A549 (cell line): Measurements from ENCODE around the gene CCDC43.

ENCODE experiments used
- FOSL2 ChIP-seq, 2 experiments: fragments of 450-650 bp in 1 of 2; fragments of >200 bp in 1 of 2; sonication (Bioruptor Twin) in 1 of 2; formaldehyde crosslinking; IDR thresholded peaks; 2 replicates each; pipeline versions ENCODE4 v1.5.0 to v1.6.1; 2016 to 2020; ENCODE audit warnings: mild to moderate bottlenecking in 1 of 2, moderate library complexity in 1 of 2
- JUNB ChIP-seq: fragments of >200 bp; sonication (Bioruptor Twin); formaldehyde crosslinking; IDR thresholded peaks from 2 replicates; pipeline ENCODE4 v1.6.1; 2016
- NPAS2 ChIP-seq: fragments of 250-450 bp; sonication (Bioruptor Pico); IDR thresholded peaks from 2 replicates; pipeline ENCODE4 v1.8.0; 2022; ENCODE audit warnings: mild to moderate bottlenecking, moderate library complexity, borderline replicate concordance
- POLR2A ChIP-seq: IDR thresholded peaks from 2 replicates; pipeline ENCODE4 v1.6.1; 2012; ENCODE audit warnings: mild to moderate bottlenecking, low read length
- POLR2AphosphoS2 ChIP-seq: conservative IDR thresholded peaks from 2 replicates; pipeline ENCODE4 v1.6.1; 2012; ENCODE audit warnings: low read length, improper control_type of control experiment, inconsistent platforms
- RAD21 ChIP-seq, 2 experiments: fragments of >200 bp in 1 of 2; sonication (Bioruptor Twin) in 1 of 2; formaldehyde crosslinking in 1 of 2; IDR thresholded peaks in 1 of 2; conservative IDR thresholded peaks in 1 of 2; 2 replicates in 1 of 2; 3 replicates in 1 of 2; pipeline ENCODE4 v1.6.1; 2012 to 2018; ENCODE audit warnings: inconsistent platforms in 1 of 2
- ZNF302 ChIP-seq: fragments of 250-450 bp; sonication (Bioruptor Pico); IDR thresholded peaks from 2 replicates; pipeline ENCODE4 v1.9.0; 2021; ENCODE audit warnings: inconsistent platforms, mild to moderate bottlenecking, moderate library complexity
- TF ChIP-seq, protein P1 (sequence below): fragments of >200 bp; sonication (Bioruptor Twin); formaldehyde crosslinking; IDR thresholded peaks from 3 replicates; pipeline ENCODE4 v1.5.1; 2016
- TF ChIP-seq, protein P2 (sequence below): IDR thresholded peaks from 2 replicates; pipeline ENCODE4 v1.6.1; 2012
- TF ChIP-seq, protein P3 (sequence below): fragments of >200 bp; sonication (Bioruptor Twin); formaldehyde crosslinking; IDR thresholded peaks from 3 replicates; pipeline ENCODE4 v1.6.1; 2016

DNA sequence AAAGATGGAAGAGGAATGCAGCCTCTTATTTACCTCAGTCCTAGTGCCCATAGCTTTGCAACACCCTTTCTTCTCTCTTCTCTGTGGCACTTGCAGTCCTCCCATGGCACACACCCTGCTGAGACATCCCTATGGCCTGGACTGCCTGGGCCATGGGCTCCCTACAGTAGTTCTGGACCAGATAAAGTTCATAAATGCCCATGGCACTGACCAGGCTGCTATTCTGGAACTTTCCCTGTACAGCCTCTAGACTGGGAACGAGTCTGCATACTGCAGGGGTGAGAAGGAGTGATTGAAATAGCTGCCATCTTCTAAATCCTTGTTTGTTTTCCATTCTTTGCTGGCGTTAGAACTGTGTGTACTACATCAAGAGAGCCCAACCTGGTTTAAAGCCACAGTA lies 44.7 kb upstream of the CCDC43 start:
- TF ChIP-seq, protein P1, sequence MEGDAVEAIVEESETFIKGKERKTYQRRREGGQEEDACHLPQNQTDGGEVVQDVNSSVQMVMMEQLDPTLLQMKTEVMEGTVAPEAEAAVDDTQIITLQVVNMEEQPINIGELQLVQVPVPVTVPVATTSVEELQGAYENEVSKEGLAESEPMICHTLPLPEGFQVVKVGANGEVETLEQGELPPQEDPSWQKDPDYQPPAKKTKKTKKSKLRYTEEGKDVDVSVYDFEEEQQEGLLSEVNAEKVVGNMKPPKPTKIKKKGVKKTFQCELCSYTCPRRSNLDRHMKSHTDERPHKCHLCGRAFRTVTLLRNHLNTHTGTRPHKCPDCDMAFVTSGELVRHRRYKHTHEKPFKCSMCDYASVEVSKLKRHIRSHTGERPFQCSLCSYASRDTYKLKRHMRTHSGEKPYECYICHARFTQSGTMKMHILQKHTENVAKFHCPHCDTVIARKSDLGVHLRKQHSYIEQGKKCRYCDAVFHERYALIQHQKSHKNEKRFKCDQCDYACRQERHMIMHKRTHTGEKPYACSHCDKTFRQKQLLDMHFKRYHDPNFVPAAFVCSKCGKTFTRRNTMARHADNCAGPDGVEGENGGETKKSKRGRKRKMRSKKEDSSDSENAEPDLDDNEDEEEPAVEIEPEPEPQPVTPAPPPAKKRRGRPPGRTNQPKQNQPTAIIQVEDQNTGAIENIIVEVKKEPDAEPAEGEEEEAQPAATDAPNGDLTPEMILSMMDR, result no peak
- TF ChIP-seq POLR2A (no peak), POLR2AphosphoS2 (no peak), FOSL2 (IDR thresholded peaks at IDR 0.05) (no peak), FOSL2 (CRISPR knock-in tag; IDR thresholded peaks at IDR 0.05) (no peak), RAD21 (conservative IDR thresholded peaks at IDR 0.05 in 1 of 2, IDR thresholded peaks at IDR 0.05 in 1 of 2) (no peak), NPAS2 (CRISPR knock-in tag) (no peak), ZNF302 (CRISPR knock-in tag) (no peak), JUNB (no peak)
- TF ChIP-seq, protein P2, sequence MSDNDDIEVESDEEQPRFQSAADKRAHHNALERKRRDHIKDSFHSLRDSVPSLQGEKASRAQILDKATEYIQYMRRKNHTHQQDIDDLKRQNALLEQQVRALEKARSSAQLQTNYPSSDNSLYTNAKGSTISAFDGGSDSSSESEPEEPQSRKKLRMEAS, result no peak
- TF ChIP-seq, protein P3, sequence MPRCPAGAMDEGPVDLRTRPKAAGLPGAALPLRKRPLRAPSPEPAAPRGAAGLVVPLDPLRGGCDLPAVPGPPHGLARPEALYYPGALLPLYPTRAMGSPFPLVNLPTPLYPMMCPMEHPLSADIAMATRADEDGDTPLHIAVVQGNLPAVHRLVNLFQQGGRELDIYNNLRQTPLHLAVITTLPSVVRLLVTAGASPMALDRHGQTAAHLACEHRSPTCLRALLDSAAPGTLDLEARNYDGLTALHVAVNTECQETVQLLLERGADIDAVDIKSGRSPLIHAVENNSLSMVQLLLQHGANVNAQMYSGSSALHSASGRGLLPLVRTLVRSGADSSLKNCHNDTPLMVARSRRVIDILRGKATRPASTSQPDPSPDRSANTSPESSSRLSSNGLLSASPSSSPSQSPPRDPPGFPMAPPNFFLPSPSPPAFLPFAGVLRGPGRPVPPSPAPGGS, result no peak
